Uterus (tissue), 2 donors: ENCODE measurements around the gene KCNMA1.

Experiments
- POLR2A ChIP-seq, 2 donors: fragments of 450-650 bp; IDR thresholded peaks; one replicate each; pipeline ENCODE4 v1.6.1; 2016; ENCODE audit warnings: antibody characterized with exemption in 2 of 2, mild to moderate bottlenecking in 1 of 2, moderate library complexity in 1 of 2
- TF ChIP-seq, protein P1 (sequence below), 4 experiments: fragments of 200-600 bp in 2 of 4; fragments of 450-650 bp in 2 of 4; sonication (generic) in 2 of 4; IDR thresholded peaks; one replicate each; pipeline ENCODE4 v1.5.1; 2016 to 2019; ENCODE audit warnings: antibody characterized with exemption in 4 of 4, mild to moderate bottlenecking in 2 of 4, moderate library complexity in 1 of 4

DNA sequence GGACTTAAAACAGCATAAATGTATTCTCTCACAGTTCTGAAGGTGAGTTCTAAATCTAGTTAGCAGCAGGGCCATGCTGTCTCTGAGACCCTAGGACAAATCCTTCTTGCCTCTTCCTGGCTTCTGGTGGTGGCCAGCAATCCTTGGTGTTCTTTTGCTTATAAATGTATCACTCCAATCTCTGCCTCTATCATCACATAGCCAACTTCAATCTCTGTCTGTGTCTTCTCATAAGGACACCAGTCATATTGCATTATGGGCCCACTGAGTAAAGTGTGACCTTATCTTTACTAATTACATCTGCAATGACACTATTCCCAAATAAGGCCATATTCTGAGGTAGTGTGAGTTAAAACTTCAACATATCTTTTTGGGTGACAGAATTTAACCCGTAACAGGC, 778.9 kb downstream of the KCNMA1 start:
- TF ChIP-seq, protein P1, sequence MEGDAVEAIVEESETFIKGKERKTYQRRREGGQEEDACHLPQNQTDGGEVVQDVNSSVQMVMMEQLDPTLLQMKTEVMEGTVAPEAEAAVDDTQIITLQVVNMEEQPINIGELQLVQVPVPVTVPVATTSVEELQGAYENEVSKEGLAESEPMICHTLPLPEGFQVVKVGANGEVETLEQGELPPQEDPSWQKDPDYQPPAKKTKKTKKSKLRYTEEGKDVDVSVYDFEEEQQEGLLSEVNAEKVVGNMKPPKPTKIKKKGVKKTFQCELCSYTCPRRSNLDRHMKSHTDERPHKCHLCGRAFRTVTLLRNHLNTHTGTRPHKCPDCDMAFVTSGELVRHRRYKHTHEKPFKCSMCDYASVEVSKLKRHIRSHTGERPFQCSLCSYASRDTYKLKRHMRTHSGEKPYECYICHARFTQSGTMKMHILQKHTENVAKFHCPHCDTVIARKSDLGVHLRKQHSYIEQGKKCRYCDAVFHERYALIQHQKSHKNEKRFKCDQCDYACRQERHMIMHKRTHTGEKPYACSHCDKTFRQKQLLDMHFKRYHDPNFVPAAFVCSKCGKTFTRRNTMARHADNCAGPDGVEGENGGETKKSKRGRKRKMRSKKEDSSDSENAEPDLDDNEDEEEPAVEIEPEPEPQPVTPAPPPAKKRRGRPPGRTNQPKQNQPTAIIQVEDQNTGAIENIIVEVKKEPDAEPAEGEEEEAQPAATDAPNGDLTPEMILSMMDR (IDR thresholded peaks at IDR 0.05) = no peak
- TF ChIP-seq POLR2A (IDR thresholded peaks at IDR 0.05) = no peak
